ENCODE measurements around the gene UNC5B. TPM values are rescaled to one million over a fixed set of nuclear protein-coding genes. Genes with fewer than 3 reads are reported as not detected.

Gene UNC5B
- polyA plus RNA-seq, 3 donors: 0.04 to 0.72 TPM; not detected in 1

DNA sequence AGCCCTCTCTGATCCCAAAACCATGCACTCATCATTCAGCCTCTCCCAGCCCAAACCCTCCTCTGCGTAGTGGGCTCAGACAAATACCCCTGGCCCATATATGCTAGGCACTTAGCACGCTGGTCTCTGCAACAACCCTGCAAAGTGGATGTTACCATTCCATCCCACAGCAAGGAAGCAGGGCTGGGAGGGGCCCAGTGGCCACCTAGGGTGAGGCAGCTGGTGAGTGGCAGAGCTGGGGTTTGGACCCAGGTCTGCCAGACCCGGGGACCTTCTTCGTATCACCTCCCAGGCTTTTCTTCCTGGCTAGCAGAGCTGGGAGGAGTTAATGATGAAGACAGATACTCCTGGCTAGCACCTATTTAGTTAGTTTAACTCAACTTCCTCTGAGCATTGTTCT is 73.6 kb downstream of the UNC5B start:
- intact Hi-C loops (cut with micrococcal nuclease): loop anchor here in 1 of 2 donors (5.0 kb wide), 1 partner anchor 359 kb away; no protein-coding TSS in a partner anchor
- no peak for DNase-seq
- Histone ChIP-seq H3K4me2 (replicated peaks; ENCODE audit: extremely low read depth, low read length, poor library complexity, severe bottlenecking) (no peak overlapping the region), H3K4me3 (replicated peaks in 1 of 3; ENCODE audit: low read depth in 2 of 3, low read length in 3 of 3) (no peak overlapping the region), H3K9me3 (replicated peaks in 1 of 2; ENCODE audit: control insufficient read depth in 1 of 2, insufficient read depth in 1 of 2, low read length in 2 of 2) (no peaks in the 10 kb centered on the region), H3K27ac (ENCODE audit: low read depth in 1 of 2, low read length in 2 of 2) (no peak overlapping the region), H3K36me3 (replicated peaks in 1 of 2; ENCODE audit: control insufficient read depth in 1 of 2, insufficient read depth in 2 of 2, low read length in 2 of 2) (no peaks in the 10 kb centered on the region), H3K27me3 (ENCODE audit: control insufficient read depth in 2 of 2, insufficient read depth in 2 of 2, low read length in 2 of 2) (no peaks in the 10 kb centered on the region), H3K9ac (ENCODE audit: insufficient read depth, low read length, poor library complexity, severe bottlenecking) (no peak overlapping the region), H3K4me1 (ENCODE audit: control insufficient read depth in 1 of 2, insufficient read depth in 2 of 2, low read length in 2 of 2) (peaks cover under 1 to 2% of the 10 kb centered on the region in 2 donors), H3K79me2 (ENCODE audit: insufficient read depth, low read length) (no peaks in the 10 kb centered on the region), H2AFZ (ENCODE audit: insufficient read depth, low read depth, low read length, poor library complexity, severe bottlenecking) (no peak overlapping the region), H4K20me1 (ENCODE audit: insufficient read depth, low read length) (no peaks in the 10 kb centered on the region)
- peaks cover 0 to 8% (median 0%) of the 10 kb centered on the region in 3 donors for H3K27me3 Mint-ChIP-seq (ENCODE audit: low read depth in 3 of 3)
- H3K36me3 Mint-ChIP-seq: no peaks in the 10 kb centered on the region
- TF ChIP-seq, protein P1, sequence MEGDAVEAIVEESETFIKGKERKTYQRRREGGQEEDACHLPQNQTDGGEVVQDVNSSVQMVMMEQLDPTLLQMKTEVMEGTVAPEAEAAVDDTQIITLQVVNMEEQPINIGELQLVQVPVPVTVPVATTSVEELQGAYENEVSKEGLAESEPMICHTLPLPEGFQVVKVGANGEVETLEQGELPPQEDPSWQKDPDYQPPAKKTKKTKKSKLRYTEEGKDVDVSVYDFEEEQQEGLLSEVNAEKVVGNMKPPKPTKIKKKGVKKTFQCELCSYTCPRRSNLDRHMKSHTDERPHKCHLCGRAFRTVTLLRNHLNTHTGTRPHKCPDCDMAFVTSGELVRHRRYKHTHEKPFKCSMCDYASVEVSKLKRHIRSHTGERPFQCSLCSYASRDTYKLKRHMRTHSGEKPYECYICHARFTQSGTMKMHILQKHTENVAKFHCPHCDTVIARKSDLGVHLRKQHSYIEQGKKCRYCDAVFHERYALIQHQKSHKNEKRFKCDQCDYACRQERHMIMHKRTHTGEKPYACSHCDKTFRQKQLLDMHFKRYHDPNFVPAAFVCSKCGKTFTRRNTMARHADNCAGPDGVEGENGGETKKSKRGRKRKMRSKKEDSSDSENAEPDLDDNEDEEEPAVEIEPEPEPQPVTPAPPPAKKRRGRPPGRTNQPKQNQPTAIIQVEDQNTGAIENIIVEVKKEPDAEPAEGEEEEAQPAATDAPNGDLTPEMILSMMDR (IDR thresholded peaks at IDR 0.05): no peak
- no peak overlapping the region for H3K27ac Mint-ChIP-seq
- no peaks in the 10 kb centered on the region for H3K9me3 Mint-ChIP-seq
- peaks cover 14% of the 10 kb centered on the region for H3K4me1 Mint-ChIP-seq
- H3K4me3 Mint-ChIP-seq: no peak overlapping the region
- 73% methylated on average over 3 of the region's 4 CpGs for WGBS (ENCODE audit: insufficient coverage)

GRCh38 chr10:71286521-71287294 is 74.3 kb downstream of the UNC5B start:
- H3K4me2 ChIP-seq (replicated peaks; ENCODE audit: extremely low read depth, low read length, poor library complexity, severe bottlenecking): no peak overlapping the region
- intact Hi-C loops (cut with micrococcal nuclease): loop anchor here in 1 of 2 donors (5.0 kb wide), 1 partner anchor 359 kb away; no protein-coding TSS in a partner anchor
- WGBS (ENCODE audit: insufficient coverage): 72% methylated on average over 17 of the region's 17 CpGs

More at GRCh38 chr10:71286521-71287294, 74.3 kb downstream of the UNC5B start:
- Histone ChIP-seq H3K36me3 (replicated peaks in 1 of 2; ENCODE audit: control insufficient read depth in 1 of 2, insufficient read depth in 2 of 2, low read length in 2 of 2) (no peaks in the 10 kb centered on the region), H2AFZ (ENCODE audit: insufficient read depth, low read depth, low read length, poor library complexity, severe bottlenecking) (no peak overlapping the region), H4K20me1 (ENCODE audit: insufficient read depth, low read length) (no peaks in the 10 kb centered on the region), H3K9ac (ENCODE audit: insufficient read depth, low read length, poor library complexity, severe bottlenecking) (no peak overlapping the region), H3K27me3 (ENCODE audit: control insufficient read depth in 2 of 2, insufficient read depth in 2 of 2, low read length in 2 of 2) (no peaks in the 10 kb centered on the region), H3K27ac (ENCODE audit: low read depth in 1 of 2, low read length in 2 of 2) (no peak overlapping the region), H3K4me3 (replicated peaks in 1 of 3; ENCODE audit: low read depth in 2 of 3, low read length in 3 of 3) (no peak overlapping the region), H3K4me1 (ENCODE audit: control insufficient read depth in 1 of 2, insufficient read depth in 2 of 2, low read length in 2 of 2) (peaks cover 0 to 2% of the 10 kb centered on the region in 2 donors), H3K9me3 (replicated peaks in 1 of 2; ENCODE audit: control insufficient read depth in 1 of 2, insufficient read depth in 1 of 2, low read length in 2 of 2) (no peaks in the 10 kb centered on the region), H3K79me2 (ENCODE audit: insufficient read depth, low read length) (no peaks in the 10 kb centered on the region)
- H3K4me3 Mint-ChIP-seq: no peak overlapping the region
- H3K27ac Mint-ChIP-seq: peak overlapping the region in 1 of 7 donors; percentile 3
- TF ChIP-seq, protein P1 (IDR thresholded peaks at IDR 0.05): no peak
- peaks cover 13% of the 10 kb centered on the region for H3K4me1 Mint-ChIP-seq
- H3K36me3 Mint-ChIP-seq: no peaks in the 10 kb centered on the region
- peaks cover 0 to 8% (median 0%) of the 10 kb centered on the region in 3 donors for H3K27me3 Mint-ChIP-seq (ENCODE audit: low read depth in 3 of 3)
- H3K9me3 Mint-ChIP-seq: no peaks in the 10 kb centered on the region
- no peak for DNase-seq

Measured in CD14-positive monocyte (primary cell).